ENCODE measurements around the gene PKD1. TPM values are rescaled to one million over a fixed set of nuclear protein-coding genes. Genes with fewer than 3 reads are reported as not detected.

Gene PKD1
- total and polyA plus RNA-seq, 2 donors (not counting 1 experiment from before 2014, with no cell fraction given) = 100 to 116 TPM

- no peak overlapping the region for H3K4me2 ChIP-seq (replicated peaks; ENCODE audit: low read depth, low read length, poor library complexity, severe bottlenecking)
- CTCF ChIA-PET = interaction anchor here (0.6 kb wide), 1 partner anchor 99 kb away, joined by 3 read pairs; no protein-coding TSS in a partner anchor
Measured at GRCh38 chr16:2040787-2041522, 94.7 kb downstream of the PKD1 start.

More at GRCh38 chr16:2040787-2041522, 94.7 kb downstream of the PKD1 start:
- WGBS (ENCODE audit: insufficient coverage) = 94% methylated on average over 20 of the region's 20 CpGs
- Histone ChIP-seq H3K27ac (ENCODE audit: low read length in 2 of 2) (no peak overlapping the region), H4K20me1 (ENCODE audit: control insufficient read depth, insufficient read depth, low read length, poor library complexity, severe bottlenecking) (no peaks in the 10 kb centered on the region), H3K79me2 (ENCODE audit: control insufficient read depth, insufficient read depth, low read length) (no peaks in the 10 kb centered on the region), H3K36me3 (replicated peaks in 1 of 2; ENCODE audit: control extremely low read depth in 1 of 2, control insufficient read depth in 1 of 2, extremely low read depth in 1 of 2, insufficient read depth in 2 of 2, low read length in 1 of 2) (no peaks in the 10 kb centered on the region), H3K9me3 (ENCODE audit: control extremely low read depth in 1 of 3, control insufficient read depth in 2 of 3, insufficient read depth in 1 of 3, low read length in 2 of 3) (no peaks in the 10 kb centered on the region), H3K4me3 (ENCODE audit: control extremely low read depth in 1 of 5, extremely low read depth in 1 of 5, insufficient read depth in 1 of 5, low read depth in 2 of 5, low read length in 4 of 5) (no peak overlapping the region), H2AFZ (ENCODE audit: insufficient read depth, low read depth, low read length, poor library complexity, severe bottlenecking) (no peak overlapping the region), H3K27me3 (replicated peaks in 1 of 4; ENCODE audit: control extremely low read depth in 1 of 4, control insufficient read depth in 3 of 4, insufficient read depth in 4 of 4, low read length in 3 of 4) (no peaks in the 10 kb centered on the region), H3K4me1 (ENCODE audit: control insufficient read depth in 2 of 2, insufficient read depth in 2 of 2, low read length in 2 of 2) (peaks cover 4 to 17% of the 10 kb centered on the region in 2 donors), H3K9ac (ENCODE audit: low read length) (no peak overlapping the region)
- Mint-ChIP-seq H3K27ac (no peak overlapping the region), H3K4me3 (no peak overlapping the region), H3K9me3 (ENCODE audit: insufficient read depth) (no peaks in the 10 kb centered on the region), H3K4me1 (peaks cover 3% of the 10 kb centered on the region), H3K27me3 (no peaks in the 10 kb centered on the region)
- POLR2A ChIA-PET = interaction anchor here (0.7 kb wide), 1 partner anchor 735 kb away, joined by 6 read pairs; no protein-coding TSS in a partner anchor
- DNase-seq (no peak), ATAC-seq (ENCODE audit: low read depth) (no peak)
- TF ChIP-seq, protein P1, sequence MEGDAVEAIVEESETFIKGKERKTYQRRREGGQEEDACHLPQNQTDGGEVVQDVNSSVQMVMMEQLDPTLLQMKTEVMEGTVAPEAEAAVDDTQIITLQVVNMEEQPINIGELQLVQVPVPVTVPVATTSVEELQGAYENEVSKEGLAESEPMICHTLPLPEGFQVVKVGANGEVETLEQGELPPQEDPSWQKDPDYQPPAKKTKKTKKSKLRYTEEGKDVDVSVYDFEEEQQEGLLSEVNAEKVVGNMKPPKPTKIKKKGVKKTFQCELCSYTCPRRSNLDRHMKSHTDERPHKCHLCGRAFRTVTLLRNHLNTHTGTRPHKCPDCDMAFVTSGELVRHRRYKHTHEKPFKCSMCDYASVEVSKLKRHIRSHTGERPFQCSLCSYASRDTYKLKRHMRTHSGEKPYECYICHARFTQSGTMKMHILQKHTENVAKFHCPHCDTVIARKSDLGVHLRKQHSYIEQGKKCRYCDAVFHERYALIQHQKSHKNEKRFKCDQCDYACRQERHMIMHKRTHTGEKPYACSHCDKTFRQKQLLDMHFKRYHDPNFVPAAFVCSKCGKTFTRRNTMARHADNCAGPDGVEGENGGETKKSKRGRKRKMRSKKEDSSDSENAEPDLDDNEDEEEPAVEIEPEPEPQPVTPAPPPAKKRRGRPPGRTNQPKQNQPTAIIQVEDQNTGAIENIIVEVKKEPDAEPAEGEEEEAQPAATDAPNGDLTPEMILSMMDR (IDR thresholded peaks at IDR 0.05) = no peak
- TF ChIP-seq EZH2 (IDR thresholded peaks at IDR 0.05; ENCODE audit: borderline replicate concordance, insufficient read depth, low read depth, low read length, poor library complexity, severe bottlenecking) = no peak
- intact Hi-C loops (cut with micrococcal nuclease) = no loop called here

Measured in B cell (primary cell).